Right lobe of liver (tissue), 4 donors: ENCODE measurements around the gene GABRB3.

Experiments used
- POLR2A ChIP-seq: fragments of 450-650 bp; IDR thresholded peaks from one replicate; pipeline ENCODE4 v1.6.1; 2017; ENCODE audit warnings: antibody characterized with exemption, mild to moderate bottlenecking
- TF ChIP-seq, protein P1 (sequence below), 4 donors: fragments of 200-600 bp in 3 of 4; fragments of 450-650 bp in 1 of 4; IDR thresholded peaks; one replicate each; pipeline versions ENCODE4 v1.5.1 to v1.8.0; 2016 to 2022; ENCODE audit warnings: antibody characterized with exemption in 4 of 4, mild to moderate bottlenecking in 2 of 4
- donor health status: DM: no; HTN: no; CAD: no.
- donor health status: DM: no; HTN: no; CAD: no.
- donor health status: DM: no; HTN: yes; CAD: no.

GRCh38 chr15:26686547-26687187 lies 86.2 kb downstream of the GABRB3 start:
- TF ChIP-seq, protein P1, sequence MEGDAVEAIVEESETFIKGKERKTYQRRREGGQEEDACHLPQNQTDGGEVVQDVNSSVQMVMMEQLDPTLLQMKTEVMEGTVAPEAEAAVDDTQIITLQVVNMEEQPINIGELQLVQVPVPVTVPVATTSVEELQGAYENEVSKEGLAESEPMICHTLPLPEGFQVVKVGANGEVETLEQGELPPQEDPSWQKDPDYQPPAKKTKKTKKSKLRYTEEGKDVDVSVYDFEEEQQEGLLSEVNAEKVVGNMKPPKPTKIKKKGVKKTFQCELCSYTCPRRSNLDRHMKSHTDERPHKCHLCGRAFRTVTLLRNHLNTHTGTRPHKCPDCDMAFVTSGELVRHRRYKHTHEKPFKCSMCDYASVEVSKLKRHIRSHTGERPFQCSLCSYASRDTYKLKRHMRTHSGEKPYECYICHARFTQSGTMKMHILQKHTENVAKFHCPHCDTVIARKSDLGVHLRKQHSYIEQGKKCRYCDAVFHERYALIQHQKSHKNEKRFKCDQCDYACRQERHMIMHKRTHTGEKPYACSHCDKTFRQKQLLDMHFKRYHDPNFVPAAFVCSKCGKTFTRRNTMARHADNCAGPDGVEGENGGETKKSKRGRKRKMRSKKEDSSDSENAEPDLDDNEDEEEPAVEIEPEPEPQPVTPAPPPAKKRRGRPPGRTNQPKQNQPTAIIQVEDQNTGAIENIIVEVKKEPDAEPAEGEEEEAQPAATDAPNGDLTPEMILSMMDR (IDR thresholded peaks at IDR 0.05): no peak
- TF ChIP-seq POLR2A: no peak
